NCI-H1694 treated with DMSO at 0.1 percent for 48 hours (cell line): ENCODE measurements around the gene TOMM34.

ENCODE experiments used
- DNase-seq: peaks from one replicate; lab custom pipeline; 2025; lab: John Stamatoyannopoulos, UW

Gene TOMM34

GRCh38 chr20:44930517-44931168, 29.6 kb downstream of the TOMM34 start:
- no peak for DNase-seq

- no peak for DNase-seq
Measured at GRCh38 chr20:44928595-44928994, 31.6 kb downstream of the TOMM34 start.

- DNase-seq, result no peak
Measured at GRCh38 chr20:44924541-44924940, 35.7 kb downstream of the TOMM34 start.

- DNase-seq, result no peak
Measured at GRCh38 chr20:44921447-44921846, 38.8 kb downstream of the TOMM34 start.

- no peak for DNase-seq
Measured at GRCh38 chr20:44918761-44919160, 41.4 kb downstream of the TOMM34 start.

GRCh38 chr20:44918342-44918741, 41.9 kb downstream of the TOMM34 start:
- no peak for DNase-seq

GRCh38 chr20:44917399-44917798, 42.8 kb downstream of the TOMM34 start:
- no peak for DNase-seq

- no peak for DNase-seq
Measured at GRCh38 chr20:44916586-44916985, 43.6 kb downstream of the TOMM34 start.

- DNase-seq, result no peak
Measured at GRCh38 chr20:44914924-44915323, 45.3 kb downstream of the TOMM34 start.

GRCh38 chr20:44912189-44912588, 48.0 kb downstream of the TOMM34 start:
- no peak for DNase-seq

- no peak for DNase-seq
Measured at GRCh38 chr20:44911264-44911921, 48.8 kb downstream of the TOMM34 start.

GRCh38 chr20:44910690-44911262, 49.4 kb downstream of the TOMM34 start:
- DNase-seq, result no peak

GRCh38 chr20:44909872-44910689, 50.1 kb downstream of the TOMM34 start, which contains the start of gene PABPC1L:
Gene PABPC1L, plus strand, starts transcription at chr20:44910060. Its CDS starts 84 bp downstream, at chr20:44910144.
- no peak for DNase-seq

GRCh38 chr20:44908987-44909871, 51.0 kb downstream of the TOMM34 start:
- DNase-seq, result no peak

GRCh38 chr20:44904377-44904776, 55.8 kb downstream of the TOMM34 start:
- no peak for DNase-seq

- no peak for DNase-seq
Measured at GRCh38 chr20:44901974-44902373, 58.2 kb downstream of the TOMM34 start.

GRCh38 chr20:44900231-44900854, 59.9 kb downstream of the TOMM34 start:
- DNase-seq, result no peak

- DNase-seq, result no peak
Measured at GRCh38 chr20:44897133-44897532, 63.1 kb downstream of the TOMM34 start.

- no peak for DNase-seq
Measured at GRCh38 chr20:44896583-44896982, 63.6 kb downstream of the TOMM34 start.

- DNase-seq, result no peak
Measured at GRCh38 chr20:44894959-44895358, 65.2 kb downstream of the TOMM34 start.
